ENCODE data around the gene ATP8B2.
A peak's percentile ranks its signal among the peaks of the same experiment; 100 is the strongest.

ATP8B2 gene

DNA sequence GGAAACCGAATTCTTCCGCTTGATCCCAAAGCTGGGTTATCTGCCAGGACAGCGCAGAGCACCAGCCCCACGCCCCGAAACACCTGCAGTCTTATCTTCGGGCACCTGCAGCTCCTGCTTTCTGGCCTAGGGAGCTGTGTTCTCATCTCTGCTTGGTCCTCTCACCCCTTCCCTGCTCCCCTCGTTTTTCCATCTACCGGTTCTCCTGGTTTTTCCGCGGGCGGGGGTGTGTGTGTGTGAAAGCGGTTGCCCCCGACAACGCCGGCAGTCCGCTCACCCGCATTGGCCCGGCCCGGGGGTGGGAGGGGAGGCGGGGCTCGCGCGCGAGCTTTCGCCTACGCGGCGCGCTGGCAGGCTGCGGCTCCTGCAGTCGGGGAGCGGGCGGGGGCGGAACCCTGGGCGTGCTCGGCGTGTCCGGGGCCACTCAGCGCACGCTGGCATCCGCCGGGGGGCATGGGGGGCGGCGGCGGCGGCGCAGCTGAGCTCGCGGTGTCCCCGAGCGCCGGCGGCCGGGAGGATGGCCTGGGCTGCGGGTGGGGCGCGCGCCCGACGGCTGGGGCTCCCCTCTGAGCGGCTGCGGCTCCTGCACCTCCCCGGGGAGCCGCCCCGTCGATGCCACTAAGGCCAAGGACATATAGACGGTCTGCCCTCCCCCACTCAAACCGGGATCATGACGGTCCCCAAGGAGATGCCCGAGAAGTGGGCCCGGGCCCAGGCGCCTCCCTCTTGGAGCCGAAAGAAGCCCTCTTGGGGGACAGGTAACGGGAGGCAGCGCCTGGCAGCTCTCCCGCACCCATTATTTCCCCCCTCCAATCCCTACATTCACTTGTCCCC lies 3.2 kb downstream of the ATP8B2 start:
- TF ChIP-seq, protein P1, sequence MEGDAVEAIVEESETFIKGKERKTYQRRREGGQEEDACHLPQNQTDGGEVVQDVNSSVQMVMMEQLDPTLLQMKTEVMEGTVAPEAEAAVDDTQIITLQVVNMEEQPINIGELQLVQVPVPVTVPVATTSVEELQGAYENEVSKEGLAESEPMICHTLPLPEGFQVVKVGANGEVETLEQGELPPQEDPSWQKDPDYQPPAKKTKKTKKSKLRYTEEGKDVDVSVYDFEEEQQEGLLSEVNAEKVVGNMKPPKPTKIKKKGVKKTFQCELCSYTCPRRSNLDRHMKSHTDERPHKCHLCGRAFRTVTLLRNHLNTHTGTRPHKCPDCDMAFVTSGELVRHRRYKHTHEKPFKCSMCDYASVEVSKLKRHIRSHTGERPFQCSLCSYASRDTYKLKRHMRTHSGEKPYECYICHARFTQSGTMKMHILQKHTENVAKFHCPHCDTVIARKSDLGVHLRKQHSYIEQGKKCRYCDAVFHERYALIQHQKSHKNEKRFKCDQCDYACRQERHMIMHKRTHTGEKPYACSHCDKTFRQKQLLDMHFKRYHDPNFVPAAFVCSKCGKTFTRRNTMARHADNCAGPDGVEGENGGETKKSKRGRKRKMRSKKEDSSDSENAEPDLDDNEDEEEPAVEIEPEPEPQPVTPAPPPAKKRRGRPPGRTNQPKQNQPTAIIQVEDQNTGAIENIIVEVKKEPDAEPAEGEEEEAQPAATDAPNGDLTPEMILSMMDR (conservative IDR thresholded peaks at IDR 0.05; ENCODE audit: low read depth, low read length): no peak
- Histone ChIP-seq H3K36me3 (ENCODE audit: insufficient read depth) (peaks cover 4% of the 10 kb centered on the region; the same call in 1 of the 2 replicates), H3K9ac (peak overlapping the region; percentile 29; the same call in 1 of the 2 replicates), H4K20me1 (ENCODE audit: insufficient read depth) (no peaks in the 10 kb centered on the region), H3K79me2 (ENCODE audit: insufficient read depth, low read depth) (peaks cover 14% of the 10 kb centered on the region; the same call in 1 of the 2 replicates), H3K4me3 (IDR thresholded peaks at IDR 0.05; ENCODE audit: insufficient read depth, low read depth, low read length) (peak overlapping the region; percentile 91), H2AFZ (ENCODE audit: low read depth) (peak overlapping the region; percentile 60), H3K27me3 (ENCODE audit: insufficient read depth, low read depth) (peaks cover 7% of the 10 kb centered on the region; the same call in 1 of the 2 replicates), H3K4me1 (ENCODE audit: low read depth, poor library complexity, severe bottlenecking) (peaks cover 44% of the 10 kb centered on the region), H3K27ac (peak overlapping the region; percentile 39), H3K4me2 (peak overlapping the region; percentile 95)

DNA sequence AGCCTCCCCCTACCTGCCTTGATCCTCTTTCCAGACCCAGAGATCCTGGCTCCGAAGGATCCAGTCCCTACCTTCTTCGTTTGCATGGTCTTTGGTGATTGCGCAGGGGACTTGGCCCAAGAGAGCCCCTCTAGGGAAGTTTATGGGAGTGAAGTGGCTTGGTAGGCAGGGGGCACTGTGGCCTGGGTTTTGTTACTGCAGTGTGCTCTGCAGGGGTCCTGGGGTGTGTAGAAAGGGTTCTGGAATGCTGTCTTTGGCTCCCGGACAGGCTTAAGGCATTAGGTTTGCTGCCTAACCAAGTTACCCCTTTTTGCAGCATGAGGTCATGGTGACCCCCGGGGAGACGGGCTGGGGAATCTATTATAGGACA lies 3.8 kb downstream of the ATP8B2 start:
- Histone ChIP-seq H4K20me1 (ENCODE audit: insufficient read depth) (no peaks in the 10 kb centered on the region), H3K27me3 (ENCODE audit: insufficient read depth, low read depth) (0 out of 2 replicates have a peak, but pooled peaks cover 2% of the 10 kb centered on the region), H3K9ac (no peak overlapping the region; the same call in 1 of the 2 replicates), H3K27ac (no peak overlapping the region), H3K4me3 (IDR thresholded peaks at IDR 0.05; ENCODE audit: insufficient read depth, low read depth, low read length) (no peak overlapping the region), H3K36me3 (ENCODE audit: insufficient read depth) (peaks cover 8% of the 10 kb centered on the region; the same call in 1 of the 2 replicates), H3K79me2 (ENCODE audit: insufficient read depth, low read depth) (peaks cover 14% of the 10 kb centered on the region; the same call in 1 of the 2 replicates), H3K4me1 (ENCODE audit: low read depth, poor library complexity, severe bottlenecking) (peaks cover 43% of the 10 kb centered on the region), H2AFZ (ENCODE audit: low read depth) (no peak overlapping the region), H3K4me2 (peak overlapping the region; percentile 95)
- TF ChIP-seq, protein P1 (conservative IDR thresholded peaks at IDR 0.05; ENCODE audit: low read depth, low read length): peak; percentile 51

DNA sequence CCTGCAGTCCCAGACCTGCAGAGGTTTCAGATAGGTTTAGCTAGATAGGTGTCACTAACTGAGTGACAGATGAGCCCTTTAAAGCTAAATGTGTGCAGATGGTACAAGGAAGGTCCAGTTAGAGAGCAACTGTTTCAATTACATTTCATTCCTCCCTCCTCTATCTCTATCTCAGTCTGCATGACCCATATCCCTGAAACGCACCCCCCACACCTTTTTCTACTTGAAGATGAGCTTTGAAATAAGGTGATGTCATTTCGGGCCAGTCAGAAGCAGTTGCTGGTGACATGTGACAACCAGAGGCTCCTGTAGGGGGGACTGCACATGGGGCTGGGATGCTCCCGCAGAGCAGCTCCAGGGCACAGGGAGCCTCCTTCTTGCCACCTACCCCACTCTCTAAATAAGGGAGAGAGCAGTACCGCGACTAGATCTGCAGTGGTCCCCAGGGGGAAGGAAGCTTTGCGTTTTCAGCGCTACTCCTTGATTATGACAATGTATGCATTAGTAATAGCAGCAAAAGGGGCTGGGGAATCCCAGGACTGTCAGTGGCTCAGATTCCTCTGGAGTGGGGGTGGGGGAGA lies 4.3 kb downstream of the ATP8B2 start:
- no peak overlapping the region for H2AFZ ChIP-seq (ENCODE audit: low read depth)
- no peaks in the 10 kb centered on the region for H4K20me1 ChIP-seq (ENCODE audit: insufficient read depth)
- H3K27ac ChIP-seq: no peak overlapping the region
- peaks cover 12% of the 10 kb centered on the region; the same call in 1 of the 2 replicates for H3K36me3 ChIP-seq (ENCODE audit: insufficient read depth)
- H3K4me1 ChIP-seq (ENCODE audit: low read depth, poor library complexity, severe bottlenecking): peaks cover 39% of the 10 kb centered on the region
- no peak overlapping the region for H3K9ac ChIP-seq
- H3K4me2 ChIP-seq: peak overlapping the region; percentile 95; the same call in 1 of the 2 replicates
- no peak overlapping the region for H3K4me3 ChIP-seq (IDR thresholded peaks at IDR 0.05; ENCODE audit: insufficient read depth, low read depth, low read length)
- peaks cover 14% of the 10 kb centered on the region; the same call in 1 of the 2 replicates for H3K79me2 ChIP-seq (ENCODE audit: insufficient read depth, low read depth)
- no peaks in the 10 kb centered on the region for H3K27me3 ChIP-seq (ENCODE audit: insufficient read depth, low read depth)
- TF ChIP-seq, protein P1 (conservative IDR thresholded peaks at IDR 0.05; ENCODE audit: low read depth, low read length): no peak

DNA sequence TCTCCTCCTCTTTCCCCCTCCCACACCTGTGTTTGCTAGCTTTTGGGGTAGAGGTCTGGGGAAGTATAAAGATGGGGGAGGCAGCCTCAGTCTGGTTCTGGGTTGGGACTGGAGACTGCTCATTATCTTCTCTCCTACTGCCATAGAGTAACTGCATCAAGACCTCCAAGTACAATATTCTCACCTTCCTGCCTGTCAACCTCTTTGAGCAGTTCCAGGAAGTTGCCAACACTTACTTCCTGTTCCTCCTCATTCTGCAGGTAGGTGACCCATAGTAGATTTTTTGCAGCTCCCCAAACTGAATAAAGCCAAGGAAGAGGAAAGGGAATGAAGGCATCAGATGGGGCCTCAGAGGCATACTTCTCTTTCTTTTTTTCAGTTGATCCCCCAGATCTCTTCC lies 5.3 kb downstream of the ATP8B2 start:
- Histone ChIP-seq H3K27me3 (ENCODE audit: insufficient read depth, low read depth) (no peaks in the 10 kb centered on the region), H3K27ac (no peak overlapping the region), H3K9ac (no peak overlapping the region), H2AFZ (ENCODE audit: low read depth) (no peak overlapping the region), H3K4me2 (no peak overlapping the region), H3K79me2 (ENCODE audit: insufficient read depth, low read depth) (peaks cover 14% of the 10 kb centered on the region; the same call in 1 of the 2 replicates), H3K4me3 (IDR thresholded peaks at IDR 0.05; ENCODE audit: insufficient read depth, low read depth, low read length) (no peak overlapping the region), H4K20me1 (ENCODE audit: insufficient read depth) (no peaks in the 10 kb centered on the region), H3K4me1 (ENCODE audit: low read depth, poor library complexity, severe bottlenecking) (peaks cover 39% of the 10 kb centered on the region), H3K36me3 (ENCODE audit: insufficient read depth) (peaks cover 12% of the 10 kb centered on the region; the same call in 1 of the 2 replicates)
- TF ChIP-seq, protein P1 (conservative IDR thresholded peaks at IDR 0.05; ENCODE audit: low read depth, low read length): no peak
